ENCODE measurements around the gene SHISA7.
"Not testable (repeated sequence)": the region's sequence is repeated elsewhere in the genome, so short reads cannot be mapped to it uniquely, and the experiment has no call there.

DNA sequence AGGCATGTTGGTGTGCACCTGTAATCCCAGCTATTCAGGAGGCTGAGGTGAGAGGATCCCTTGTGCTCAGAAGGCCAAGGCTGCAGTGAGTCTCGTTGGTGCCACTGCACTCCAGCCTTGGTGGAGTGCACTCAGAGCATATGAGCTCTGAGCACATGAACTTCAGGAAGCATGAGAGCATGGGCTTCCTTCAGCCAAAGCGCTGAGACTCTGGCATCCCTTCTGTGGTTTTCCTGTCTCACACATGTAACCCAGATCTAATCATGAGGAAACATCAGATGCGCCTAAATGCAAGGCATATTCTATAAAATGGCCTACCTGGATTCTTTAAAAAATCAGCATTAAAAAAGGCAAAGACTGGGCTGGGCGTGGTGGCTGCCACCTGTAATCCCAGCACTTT lies 21.8 kb downstream of the SHISA7 start:
- TF ChIP-seq, protein P1, sequence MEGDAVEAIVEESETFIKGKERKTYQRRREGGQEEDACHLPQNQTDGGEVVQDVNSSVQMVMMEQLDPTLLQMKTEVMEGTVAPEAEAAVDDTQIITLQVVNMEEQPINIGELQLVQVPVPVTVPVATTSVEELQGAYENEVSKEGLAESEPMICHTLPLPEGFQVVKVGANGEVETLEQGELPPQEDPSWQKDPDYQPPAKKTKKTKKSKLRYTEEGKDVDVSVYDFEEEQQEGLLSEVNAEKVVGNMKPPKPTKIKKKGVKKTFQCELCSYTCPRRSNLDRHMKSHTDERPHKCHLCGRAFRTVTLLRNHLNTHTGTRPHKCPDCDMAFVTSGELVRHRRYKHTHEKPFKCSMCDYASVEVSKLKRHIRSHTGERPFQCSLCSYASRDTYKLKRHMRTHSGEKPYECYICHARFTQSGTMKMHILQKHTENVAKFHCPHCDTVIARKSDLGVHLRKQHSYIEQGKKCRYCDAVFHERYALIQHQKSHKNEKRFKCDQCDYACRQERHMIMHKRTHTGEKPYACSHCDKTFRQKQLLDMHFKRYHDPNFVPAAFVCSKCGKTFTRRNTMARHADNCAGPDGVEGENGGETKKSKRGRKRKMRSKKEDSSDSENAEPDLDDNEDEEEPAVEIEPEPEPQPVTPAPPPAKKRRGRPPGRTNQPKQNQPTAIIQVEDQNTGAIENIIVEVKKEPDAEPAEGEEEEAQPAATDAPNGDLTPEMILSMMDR (IDR thresholded peaks at IDR 0.05): not testable (repeated sequence)
- TF ChIP-seq POLR2A (IDR thresholded peaks at IDR 0.05): not testable (repeated sequence)

Measured in esophagus squamous epithelium (tissue), 4 donors.